Measurements from ENCODE around the gene MLEC.

Gene MLEC

GRCh38 chr12:120692524-120693033, 5.6 kb downstream of the MLEC start:
- no peak for DNase-seq (ENCODE audit: low read depth, low spot score)

GRCh38 chr12:120693848-120694247, 6.9 kb downstream of the MLEC start:
- DNase-seq (ENCODE audit: low read depth, low spot score): no peak

GRCh38 chr12:120696626-120697025, 9.7 kb downstream of the MLEC start:
- no peak for DNase-seq (ENCODE audit: low read depth, low spot score)

DNA sequence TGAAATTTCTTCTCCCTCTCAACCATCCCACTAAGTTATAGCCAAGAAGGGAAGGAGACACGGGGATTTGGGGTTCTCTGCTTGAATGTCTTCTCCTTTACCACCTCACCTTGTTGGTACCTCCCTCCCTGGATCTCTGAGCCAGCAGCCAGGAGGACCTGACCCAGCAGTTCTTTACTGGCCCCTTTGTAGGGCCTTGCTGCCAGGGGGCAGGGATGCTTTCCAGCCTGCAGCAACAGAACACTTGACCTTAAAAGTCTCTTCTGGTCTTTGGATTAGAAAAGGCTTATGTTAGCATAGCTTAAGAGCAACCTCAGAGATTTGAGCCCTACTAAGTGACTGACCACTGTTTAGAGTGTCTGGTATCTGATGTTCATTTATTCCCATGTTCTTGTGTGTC, 10.4 kb downstream of the MLEC start:
- DNase-seq (ENCODE audit: low read depth, low spot score): no peak

DNA sequence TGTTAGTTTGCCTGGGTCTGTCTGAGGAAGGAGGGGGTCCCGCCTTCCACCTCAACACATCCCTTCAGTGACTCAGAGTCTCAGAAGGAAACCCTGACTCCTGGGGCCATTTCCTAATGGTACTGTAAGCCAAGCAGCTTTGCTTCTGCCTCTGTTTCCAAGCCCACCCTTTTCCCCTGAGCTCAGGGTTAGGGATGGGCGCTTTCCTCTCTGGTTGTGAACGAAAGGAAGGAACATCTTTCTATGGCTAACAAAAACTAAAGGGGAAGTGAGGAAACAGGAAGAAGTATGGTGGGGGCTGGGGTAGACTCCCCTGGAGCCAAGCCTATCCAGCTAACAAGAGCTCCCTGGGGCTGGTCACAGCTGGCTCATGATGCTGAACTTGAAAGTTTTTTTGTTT, 11.7 kb downstream of the MLEC start:
- DNase-seq (ENCODE audit: low read depth, low spot score): no peak

GRCh38 chr12:120699553-120699952, 12.6 kb downstream of the MLEC start:
- DNase-seq (ENCODE audit: low read depth, low spot score): no peak

DNA sequence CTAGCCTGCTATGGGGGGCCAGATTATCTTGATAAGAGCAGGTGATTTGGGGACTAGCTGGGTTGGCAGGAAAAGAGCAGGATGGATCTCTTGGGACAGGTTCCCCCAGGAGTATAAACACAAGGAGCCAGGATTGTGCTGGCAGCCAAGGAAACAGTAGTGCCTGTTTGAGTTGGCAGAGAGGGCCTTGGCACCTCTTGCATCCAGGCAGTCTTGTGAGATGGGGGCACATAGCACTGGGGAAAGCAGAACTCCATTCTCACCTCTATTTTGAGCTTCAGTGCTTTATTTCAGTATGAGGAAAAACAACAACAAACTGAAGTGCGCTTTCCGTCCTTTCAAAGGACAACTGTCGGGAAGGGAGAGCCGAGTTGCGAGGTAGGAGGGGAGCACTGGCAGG, 13.9 kb downstream of the MLEC start:
- no peak for DNase-seq (ENCODE audit: low read depth, low spot score)

GRCh38 chr12:120702637-120703036, 15.7 kb downstream of the MLEC start:
- no peak for DNase-seq (ENCODE audit: low read depth, low spot score)

GRCh38 chr12:120703311-120703942, 16.5 kb downstream of the MLEC start:
- DNase-seq (ENCODE audit: low read depth, low spot score): no peak

DNA sequence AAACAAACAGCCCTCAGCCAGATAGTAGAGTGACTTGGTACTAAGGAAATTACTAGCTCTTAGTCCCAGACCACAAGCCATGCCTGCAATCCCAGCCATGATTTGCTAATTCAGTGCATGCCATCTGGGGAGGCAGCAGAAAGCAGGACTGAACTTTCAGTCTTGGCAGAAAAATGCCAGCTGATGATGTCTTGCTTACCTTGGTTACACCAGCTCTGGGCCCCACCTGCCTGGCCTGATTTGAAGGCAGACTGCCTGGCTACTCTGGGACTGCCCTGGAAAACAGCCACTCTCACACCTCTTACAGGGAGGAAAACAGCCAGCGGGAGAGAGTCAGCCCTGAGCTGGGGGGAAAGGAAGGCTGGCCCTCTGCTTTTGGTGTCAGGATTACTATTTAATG, 18.7 kb downstream of the MLEC start:
- no peak for DNase-seq (ENCODE audit: low read depth, low spot score)

DNA sequence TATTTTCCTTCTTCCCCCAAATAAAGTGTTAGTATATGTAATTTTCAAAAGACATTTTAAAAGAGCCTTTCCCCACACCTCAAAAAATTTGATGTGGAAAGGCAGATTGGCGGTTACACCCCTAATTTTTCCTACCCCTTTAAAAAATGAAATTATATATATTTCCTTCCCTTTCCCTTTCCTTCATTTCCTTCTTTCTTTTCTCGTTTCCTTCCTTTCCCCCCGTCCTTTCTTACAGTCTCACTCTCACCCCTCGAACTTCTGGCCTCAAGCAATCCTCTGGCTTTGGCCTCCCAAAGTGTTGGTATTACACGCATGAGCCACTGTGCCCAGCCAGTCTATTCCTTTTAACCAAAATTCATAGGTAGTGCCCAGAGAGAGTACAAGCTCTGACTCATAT, 19.1 kb downstream of the MLEC start:
- no peak for DNase-seq (ENCODE audit: low read depth, low spot score)

DNA sequence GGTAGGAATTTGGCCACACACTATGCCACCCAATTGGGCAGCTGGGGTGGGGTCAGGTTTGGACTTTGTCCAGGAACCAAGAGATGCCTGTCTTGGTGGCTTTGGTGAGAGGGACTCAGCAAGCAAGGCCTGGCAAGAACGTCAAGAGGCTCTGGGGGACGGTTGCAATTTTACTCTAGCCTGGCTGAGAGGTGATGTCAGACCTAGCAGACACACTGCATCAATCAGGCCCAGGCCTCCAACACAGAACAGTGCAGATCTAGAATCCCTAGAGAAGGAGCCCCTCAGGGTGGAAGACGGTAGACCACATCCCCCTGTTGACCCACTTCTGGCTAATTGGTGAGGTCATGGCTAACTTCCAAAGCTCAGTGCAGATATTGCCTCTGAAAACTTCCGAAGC, 21.7 kb downstream of the MLEC start:
- DNase-seq (ENCODE audit: low read depth, low spot score): no peak

GRCh38 chr12:120710031-120710804, 23.3 kb downstream of the MLEC start, which contains the start of gene UNC119B:
Gene UNC119B, plus strand, starts transcription at chr12:120710458. Its CDS starts 17 bp downstream, at chr12:120710475.
- no peak for DNase-seq (ENCODE audit: low read depth, low spot score)

DNA sequence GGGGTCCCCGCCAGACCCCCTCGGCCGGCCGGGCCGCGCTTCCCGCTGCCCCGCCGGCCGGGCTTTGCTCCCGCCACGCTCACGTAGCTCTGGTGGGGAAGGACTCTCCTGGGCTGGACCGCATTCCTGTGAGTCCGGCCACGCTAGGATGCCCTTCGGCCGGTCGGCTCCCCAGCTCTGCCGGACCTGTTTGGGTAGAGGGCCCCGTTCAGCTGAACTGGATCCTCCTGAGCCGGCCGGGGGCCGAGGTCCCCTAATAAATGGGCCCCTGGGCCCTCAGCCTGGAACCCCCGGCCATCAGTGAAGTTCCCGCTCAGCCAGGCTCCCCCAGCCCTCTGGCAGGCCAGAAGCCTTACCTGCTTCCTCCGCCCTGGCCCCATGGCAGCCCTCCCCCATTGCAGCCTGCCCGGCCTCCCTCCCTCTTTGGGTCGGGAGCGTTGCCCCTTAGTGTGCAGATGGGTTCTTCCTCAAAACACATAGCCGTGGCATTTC, 23.9 kb downstream of the MLEC start:
- DNase-seq (ENCODE audit: low read depth, low spot score): no peak

DNA sequence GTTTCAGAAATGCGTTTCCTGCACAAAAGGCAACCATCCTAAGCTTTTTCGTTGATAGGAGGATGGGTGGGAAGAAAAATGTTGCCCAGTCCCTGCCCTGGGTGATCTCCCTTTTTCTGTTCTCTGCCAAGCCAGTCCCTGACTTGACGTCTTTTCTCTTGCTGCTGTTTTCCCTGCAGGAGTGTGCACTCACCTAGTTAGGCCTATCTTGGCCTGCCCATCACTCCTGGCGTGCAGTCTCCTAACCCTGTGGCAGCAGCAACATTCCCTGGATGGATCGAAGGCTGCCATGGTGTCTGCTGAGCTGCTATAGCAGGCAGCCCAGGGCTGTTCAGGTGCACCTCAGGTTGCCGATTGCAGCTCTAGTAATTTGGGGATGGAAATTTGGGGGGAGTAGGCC, 24.5 kb downstream of the MLEC start:
- no peak for DNase-seq (ENCODE audit: low read depth, low spot score)

GRCh38 chr12:120712610-120713009, 25.7 kb downstream of the MLEC start:
- DNase-seq (ENCODE audit: low read depth, low spot score): no peak

DNA sequence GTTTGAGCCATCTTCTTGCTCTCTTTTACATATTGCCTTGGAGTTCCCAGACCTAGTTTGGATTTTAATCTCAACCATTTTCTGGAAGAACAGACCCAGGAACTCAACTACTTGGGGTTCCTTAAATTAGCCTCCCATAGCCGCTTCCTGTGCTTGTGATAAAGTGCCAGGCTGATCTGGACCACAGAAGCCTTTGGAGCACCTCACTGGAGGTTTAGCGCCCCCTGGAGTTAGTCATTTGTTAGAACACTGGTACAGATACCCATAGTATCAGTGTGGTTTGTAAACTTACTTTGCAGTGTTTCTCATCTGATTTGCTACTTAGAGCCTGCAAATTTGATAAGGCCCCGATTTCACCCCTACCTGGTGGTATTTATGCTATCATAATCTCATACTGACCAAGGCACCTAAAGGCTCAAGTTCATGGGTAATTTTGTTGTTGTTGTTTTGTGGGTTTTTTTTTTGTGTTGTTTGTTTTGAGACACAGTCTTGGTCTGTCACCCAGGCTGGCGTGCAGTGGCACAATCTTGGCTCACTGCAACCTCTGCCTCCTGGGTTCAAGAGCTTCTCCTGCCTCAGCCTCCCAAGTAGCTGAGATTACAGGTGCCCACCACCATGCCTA, 27.0 kb downstream of the MLEC start:
- no peak for DNase-seq (ENCODE audit: low read depth, low spot score)

DNA sequence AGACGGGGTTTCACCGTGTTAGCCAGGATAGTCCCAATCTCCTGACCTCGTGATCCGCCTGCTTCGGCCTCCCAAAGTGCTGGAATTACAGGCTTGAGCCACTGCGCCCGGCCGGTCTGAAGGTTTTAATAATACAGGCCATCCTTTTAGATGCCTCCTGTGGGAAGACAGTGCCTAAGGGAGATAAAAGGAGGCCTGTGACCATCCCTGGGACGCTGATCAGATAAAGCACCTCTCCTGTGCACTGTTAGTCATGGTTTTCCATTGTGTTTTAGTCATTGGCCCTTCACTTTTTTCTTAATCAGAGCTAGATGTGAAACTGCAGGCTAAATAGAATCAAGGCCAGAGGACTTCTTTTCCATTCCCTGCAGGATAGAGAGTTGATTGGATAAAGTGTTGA, 31.1 kb downstream of the MLEC start:
- DNase-seq (ENCODE audit: low read depth, low spot score): no peak

GRCh38 chr12:120719072-120719471, 32.1 kb downstream of the MLEC start:
- no peak for DNase-seq (ENCODE audit: low read depth, low spot score)

- DNase-seq (ENCODE audit: low read depth, low spot score): no peak
These were observed 32.7 kb downstream of the MLEC start for GRCh38 chr12:120719496-120720233.

DNA sequence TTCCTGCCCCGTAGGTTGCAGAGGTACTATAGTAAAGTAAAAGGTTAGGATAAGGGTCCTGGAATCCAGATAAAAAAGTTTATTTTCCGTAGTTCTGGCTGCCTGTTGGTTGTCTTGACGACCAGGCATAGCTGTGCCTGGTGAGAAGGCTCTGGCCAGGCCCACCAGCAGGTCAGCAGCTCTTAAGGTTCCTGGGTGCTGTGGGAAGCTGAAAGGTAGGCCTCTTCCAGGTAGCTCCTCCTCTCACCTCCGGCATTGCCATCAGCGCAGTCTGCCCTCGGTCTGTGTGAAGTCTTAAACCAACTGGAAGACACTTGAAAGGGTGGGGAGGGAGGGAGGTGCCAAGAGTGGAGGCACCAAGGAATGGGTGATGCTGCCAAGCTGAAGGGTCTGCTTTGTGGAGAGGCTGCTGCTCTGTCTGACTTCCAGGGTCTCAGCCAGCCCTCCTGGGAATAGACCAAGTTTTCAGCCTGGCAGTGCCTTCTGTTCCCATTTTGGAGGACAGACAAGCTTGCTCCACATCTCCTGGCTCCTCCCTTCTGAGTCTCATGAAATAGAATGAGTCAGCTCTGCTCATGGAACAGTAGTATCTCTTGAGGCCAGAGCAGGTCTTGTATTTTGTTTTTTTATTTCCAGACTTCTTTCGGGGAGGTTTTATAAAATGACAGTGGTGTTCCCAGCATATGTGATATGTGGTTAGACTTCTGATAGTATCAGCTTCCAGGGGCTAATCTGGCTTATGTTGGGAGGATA, 33.5 kb downstream of the MLEC start:
- DNase-seq (ENCODE audit: low read depth, low spot score): no peak

Measured in brain pericyte (primary cell).